Measurements from ENCODE around the gene IL1RAPL1.

DNA sequence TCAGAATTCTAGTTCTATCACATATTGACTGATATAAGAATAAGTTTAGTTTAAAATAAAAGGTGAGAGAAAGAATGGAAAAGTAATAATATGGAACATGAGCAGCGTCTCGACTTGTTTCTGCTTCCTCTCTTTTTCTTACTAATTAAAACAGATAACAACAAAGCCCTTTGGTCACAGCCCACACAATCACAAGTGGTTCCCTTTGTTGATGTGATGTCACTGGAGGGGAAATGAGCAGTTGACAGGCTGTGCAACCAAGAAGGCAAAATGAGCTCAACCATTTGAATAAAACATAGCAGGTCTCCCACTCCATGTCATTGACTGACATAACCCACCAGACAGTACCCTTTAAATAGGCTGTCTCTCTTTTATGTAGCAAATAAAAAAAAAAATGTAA, 1285.6 kb downstream of the IL1RAPL1 start:
- no peak for TF ChIP-seq CTCF (conservative IDR thresholded peaks at IDR 0.05 in 1 of 2, IDR thresholded peaks at IDR 0.05 in 1 of 2; ENCODE audit: low read depth in 1 of 2, low read length in 2 of 2)
- no peak for TF ChIP-seq EZH2 (IDR thresholded peaks at IDR 0.05; ENCODE audit: low read length, missing control alignments)

Data from fibroblast of lung (primary cell).